Measurements from ENCODE around the gene RNF212. TPM values are rescaled to one million over a fixed set of nuclear protein-coding genes. Genes with fewer than 3 reads are reported as not detected.

RNF212 gene
- total RNA-seq, 1 experiment from 2014 or later: not detected

GRCh38 chr4:1087371-1087770, 26.0 kb downstream of the RNF212 start:
- TF ChIP-seq EZH2 (IDR thresholded peaks at IDR 0.05; ENCODE audit: low read length, unreplicated experiment) (no peak), EZH2phosphoT487 (IDR thresholded peaks at IDR 0.05; ENCODE audit: borderline replicate concordance, low read length) (no peak), CTCF (conservative IDR thresholded peaks at IDR 0.05; ENCODE audit: low read depth, low read length) (no peak)
- Histone ChIP-seq H3K9me3 (ENCODE audit: low read length) (no peaks in the 10 kb centered on the region), H3K4me3 (ENCODE audit: low read length) (no peak overlapping the region), H2AFZ (ENCODE audit: low read length) (no peak overlapping the region), H3K4me1 (ENCODE audit: insufficient read depth, low read length) (peaks cover 6% of the 10 kb centered on the region), H3K4me2 (ENCODE audit: low read length) (no peak overlapping the region), H3K27ac (ENCODE audit: low read length) (no peak overlapping the region), H3K9me2 (replicated peaks; ENCODE audit: low read length) (no peaks in the 10 kb centered on the region), H3K79me2 (ENCODE audit: low read length) (no peaks in the 10 kb centered on the region), H4K20me1 (ENCODE audit: low read length) (no peaks in the 10 kb centered on the region), H3F3A (ENCODE audit: low read length, unreplicated experiment) (no peaks in the 10 kb centered on the region), H3K36me3 (ENCODE audit: low read depth, low read length) (no peaks in the 10 kb centered on the region), H3K27me3 (ENCODE audit: low read length) (no peaks in the 10 kb centered on the region), H3K9ac (ENCODE audit: low read length) (no peak overlapping the region)
- ChIA-PET CTCF (no interaction called here), POLR2A (ENCODE audit: unreplicated experiment) (no interaction called here)
- intact Hi-C loops (cut with micrococcal nuclease): no loop called here
- ATAC-seq (no peak), DNase-seq (no peak)
- BruUV-seq (replicated peaks): no TSS peak

- H3K9me3 ChIP-seq (ENCODE audit: low read length): no peaks in the 10 kb centered on the region
- intact Hi-C loops (cut with micrococcal nuclease): no loop called here
- ATAC-seq (no peak), DNase-seq (no peak)
- H3K9ac ChIP-seq (ENCODE audit: low read length): no peak overlapping the region
- no peaks in the 10 kb centered on the region for H3K27me3 ChIP-seq (ENCODE audit: low read length)
- H2AFZ ChIP-seq (ENCODE audit: low read length): no peak overlapping the region
- H3K4me1 ChIP-seq (ENCODE audit: insufficient read depth, low read length): peaks cover 15% of the 10 kb centered on the region
- H3K9me2 ChIP-seq (replicated peaks; ENCODE audit: low read length): no peaks in the 10 kb centered on the region
- H3F3A ChIP-seq (ENCODE audit: low read length, unreplicated experiment): no peaks in the 10 kb centered on the region
- H4K20me1 ChIP-seq (ENCODE audit: low read length): no peaks in the 10 kb centered on the region
- no peak overlapping the region for H3K27ac ChIP-seq (ENCODE audit: low read length)
- POLR2A ChIA-PET (ENCODE audit: unreplicated experiment): no interaction called here
- no peaks in the 10 kb centered on the region for H3K36me3 ChIP-seq (ENCODE audit: low read depth, low read length)
- no peak overlapping the region for H3K4me2 ChIP-seq (ENCODE audit: low read length)
- BruUV-seq (replicated peaks): no TSS peak
- H3K79me2 ChIP-seq (ENCODE audit: low read length): no peaks in the 10 kb centered on the region
- H3K4me3 ChIP-seq (ENCODE audit: low read length): no peak overlapping the region
- CTCF ChIA-PET: no interaction called here
- no peak for TF ChIP-seq EZH2phosphoT487 (IDR thresholded peaks at IDR 0.05; ENCODE audit: borderline replicate concordance, low read length)
- no peak for TF ChIP-seq CTCF (conservative IDR thresholded peaks at IDR 0.05; ENCODE audit: low read depth, low read length)
- no peak for TF ChIP-seq EZH2 (IDR thresholded peaks at IDR 0.05; ENCODE audit: low read length, unreplicated experiment)
Observed at GRCh38 chr4:1086011-1086410, 27.4 kb downstream of the RNF212 start.

- ChIA-PET POLR2A (ENCODE audit: unreplicated experiment) (no interaction called here), CTCF (no interaction called here)
- no peaks in the 10 kb centered on the region for H3K79me2 ChIP-seq (ENCODE audit: low read length)
- H3K4me1 ChIP-seq (ENCODE audit: insufficient read depth, low read length): peaks cover 21% of the 10 kb centered on the region
- H3K9me3 ChIP-seq (ENCODE audit: low read length): no peaks in the 10 kb centered on the region
- H3K27ac ChIP-seq (ENCODE audit: low read length): no peak overlapping the region
- H2AFZ ChIP-seq (ENCODE audit: low read length): no peak overlapping the region
- no peaks in the 10 kb centered on the region for H3K9me2 ChIP-seq (replicated peaks; ENCODE audit: low read length)
- TF ChIP-seq EZH2 (IDR thresholded peaks at IDR 0.05; ENCODE audit: low read length, unreplicated experiment) (no peak), CTCF (conservative IDR thresholded peaks at IDR 0.05; ENCODE audit: low read depth, low read length) (no peak), EZH2phosphoT487 (IDR thresholded peaks at IDR 0.05; ENCODE audit: borderline replicate concordance, low read length) (no peak)
- no peak overlapping the region for H3K4me2 ChIP-seq (ENCODE audit: low read length)
- no peaks in the 10 kb centered on the region for H3K27me3 ChIP-seq (ENCODE audit: low read length)
- H3K9ac ChIP-seq (ENCODE audit: low read length): no peak overlapping the region
- no peaks in the 10 kb centered on the region for H4K20me1 ChIP-seq (ENCODE audit: low read length)
- no TSS peak for BruUV-seq (replicated peaks)
- H3K4me3 ChIP-seq (ENCODE audit: low read length): no peak overlapping the region
- no peak for DNase-seq
- ATAC-seq: no peak
- no peaks in the 10 kb centered on the region for H3K36me3 ChIP-seq (ENCODE audit: low read depth, low read length)
- no peaks in the 10 kb centered on the region for H3F3A ChIP-seq (ENCODE audit: low read length, unreplicated experiment)
- intact Hi-C loops (cut with micrococcal nuclease): no loop called here
Observed at GRCh38 chr4:1085404-1085799, 28.0 kb downstream of the RNF212 start.
